GM21360 (cell line): ENCODE measurements around the gene CADPS2.
A peak's percentile ranks its signal among the peaks of the same experiment; 100 is the strongest.

Source experiments
- ATAC-seq: cut with Tn5 transposase; IDR thresholded peaks from one replicate; pipeline ENCODE4 v1.9.1; 2021; ENCODE audit warnings: mild to moderate bottlenecking, moderate library complexity; ENCODE audit not compliant: unreplicated experiment

The CADPS2 gene

GRCh38 chr7:122327969-122328368 is 558.3 kb downstream of the CADPS2 start:
- no peak for ATAC-seq

GRCh38 chr7:122316467-122317388 is 569.5 kb downstream of the CADPS2 start:
- no peak for ATAC-seq

GRCh38 chr7:122315507-122316466 is 570.5 kb downstream of the CADPS2 start:
- no peak for ATAC-seq

GRCh38 chr7:122314284-122314683 is 572.0 kb downstream of the CADPS2 start:
- no peak for ATAC-seq

- no peak for ATAC-seq
These were observed 573.5 kb downstream of the CADPS2 start for GRCh38 chr7:122312789-122313188.

- ATAC-seq: no peak
These were observed 574.4 kb downstream of the CADPS2 start for GRCh38 chr7:122311734-122312450.

GRCh38 chr7:122311050-122311700 is 575.1 kb downstream of the CADPS2 start:
- no peak for ATAC-seq

- ATAC-seq: peak; percentile 46
These were observed 575.9 kb downstream of the CADPS2 start for GRCh38 chr7:122310119-122311021.

- no peak for ATAC-seq
These were observed 576.8 kb downstream of the CADPS2 start for GRCh38 chr7:122309421-122309820.

GRCh38 chr7:122307228-122307621 is 579.0 kb downstream of the CADPS2 start:
- no peak for ATAC-seq

- ATAC-seq: no peak
These were observed 579.7 kb downstream of the CADPS2 start for GRCh38 chr7:122306320-122307227.

- no peak for ATAC-seq
These were observed 580.6 kb downstream of the CADPS2 start for GRCh38 chr7:122305475-122306319.

GRCh38 chr7:122304996-122305421 is 581.3 kb downstream of the CADPS2 start:
- ATAC-seq: no peak

GRCh38 chr7:122304319-122304975 is 581.8 kb downstream of the CADPS2 start, which contains the start of gene FEZF1:
TSS of gene FEZF1 (minus strand) at chr7:122304750. CDS start at chr7:122304437, 313 bp downstream.
- ATAC-seq: no peak

GRCh38 chr7:122303531-122304318 is 582.5 kb downstream of the CADPS2 start:
- ATAC-seq: no peak
